ENCODE results near the gene KISS1R. TPM values are rescaled to one million over a fixed set of nuclear protein-coding genes. Genes with fewer than 3 reads are reported as not detected.

Gene KISS1R
- total and polyA plus RNA-seq, 2 of the 4 experiments (the other 2 are of a cell fraction) = not detected

DNA sequence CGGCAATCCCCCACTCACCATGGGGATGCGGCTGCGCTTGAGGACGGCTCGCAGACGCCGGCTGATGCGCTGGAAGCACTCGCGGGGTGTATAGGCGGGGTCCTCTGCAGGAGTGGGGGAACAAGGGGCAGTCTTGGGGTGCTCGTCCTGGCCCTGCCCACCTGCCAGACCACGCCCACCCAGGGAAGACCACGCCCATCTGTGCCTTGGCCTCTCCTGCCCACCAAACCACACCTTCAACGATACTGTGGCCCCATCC is 17.2 kb upstream of the KISS1R start:
- Histone ChIP-seq H2AFZ (replicated peaks; ENCODE audit: low read length, poor library complexity) (no peak overlapping the region), H3K4me3 (ENCODE audit: insufficient read depth, low read depth, low read length) (no peak overlapping the region), H3K9me1 (ENCODE audit: insufficient read depth, low read length) (peaks cover 4% of the 10 kb centered on the region; the same call in 1 of the 2 replicates), H3K9ac (ENCODE audit: low read depth, low read length) (no peak overlapping the region), H2BK15ac (ENCODE audit: low read depth, low read length) (no peak overlapping the region), H3K4me2 (ENCODE audit: low read depth, low read length) (no peak overlapping the region), H2AK9ac (replicated peaks; ENCODE audit: low read depth, low read length, poor library complexity) (no peak overlapping the region), H2BK20ac (ENCODE audit: low read depth, low read length) (no peak overlapping the region), H2BK120ac (ENCODE audit: low read depth, low read length) (no peak overlapping the region), H3K27ac (ENCODE audit: insufficient read depth, low read length) (no peak overlapping the region), H3K4me1 (ENCODE audit: control insufficient read depth, insufficient read depth, low read length) (peaks cover 2% of the 10 kb centered on the region; the same call in 1 of the 2 replicates), H4K91ac (ENCODE audit: insufficient read depth, low read depth, low read length) (no peak overlapping the region), H3K56ac (ENCODE audit: extremely low read depth, insufficient read depth, low read length) (no peak overlapping the region), H3K79me1 (ENCODE audit: low read depth in 1 of 2, low read length in 2 of 2) (peaks cover 10 to 39% of the 10 kb centered on the region in 2 experiments), H4K5ac (ENCODE audit: low read depth, low read length) (no peak overlapping the region), H3K18ac (ENCODE audit: low read depth, low read length) (no peak overlapping the region), H2AK5ac (ENCODE audit: low read depth, low read length) (no peak overlapping the region), H3K23ac (ENCODE audit: low read depth, low read length) (no peak overlapping the region), H3K27me3 (ENCODE audit: control insufficient read depth, insufficient read depth, low read length) (no peaks in the 10 kb centered on the region), H2BK5ac (ENCODE audit: low read depth, low read length, poor library complexity, severe bottlenecking) (no peak overlapping the region), H3K9me3 (ENCODE audit: control insufficient read depth, insufficient read depth, low read length) (no peaks in the 10 kb centered on the region), H3K14ac (replicated peaks; ENCODE audit: low read depth, low read length) (no peak overlapping the region), H4K20me1 (ENCODE audit: insufficient read depth, low read length) (peaks cover 47% of the 10 kb centered on the region), H3K4ac (ENCODE audit: low read depth, low read length) (no peak overlapping the region), H3K36me3 (ENCODE audit: control insufficient read depth, insufficient read depth, low read length) (peaks cover 27% of the 10 kb centered on the region; the same call in 1 of the 2 replicates), H4K8ac (ENCODE audit: low read depth in 2 of 2, low read length in 2 of 2) (no peak overlapping the region)
- TF ChIP-seq POLR2A (IDR thresholded peaks at IDR 0.05; ENCODE audit: low read depth, low read length) (no peak), RCOR1 (IDR thresholded peaks at IDR 0.05; ENCODE audit: insufficient replicate concordance, low read length) (no peak), SMC3 (IDR thresholded peaks at IDR 0.05; ENCODE audit: low read depth, low read length) (no peak), RFX5 (IDR thresholded peaks at IDR 0.05; ENCODE audit: low read depth, low read length) (no peak), MAZ (IDR thresholded peaks at IDR 0.05; ENCODE audit: borderline replicate concordance, low read depth, low read length) (no peak), MAFK (IDR thresholded peaks at IDR 0.05; ENCODE audit: low read depth, low read length) (no peak), USF2 (IDR thresholded peaks at IDR 0.05; ENCODE audit: low read depth, low read length) (no peak), MXI1 (IDR thresholded peaks at IDR 0.05; ENCODE audit: borderline replicate concordance, low read depth, low read length) (no peak)
- WGBS, 2 experiments (ENCODE audit: extremely low coverage in 2 of 2, insufficient read length in 1 of 2) = 93% methylated on average over 3 of the region's 15 CpGs; no CpG with 5 or more reads in 1 of the 2 experiments
- ChIA-PET CTCF (no interaction called here), POLR2A (ENCODE audit: unreplicated experiment) (no interaction called here)
- DNase-seq (no peak), ATAC-seq (ENCODE audit: low read depth) (peak; percentile 7; the same call in 1 of the 2 replicates)
- no TSS peak for BruUV-seq (replicated peaks)
- in situ Hi-C loops (cut with MboI; ENCODE audit: low sequenced_read_pairs) = no loop called here
- dilution Hi-C loops (cut with HindIII; ENCODE audit: low sequenced_read_pairs, unreplicated experiment) = no loop called here
- intact Hi-C loops (cut with micrococcal nuclease) = no loop called here

Data from IMR-90 (cell line).